Daoy (cell line): ENCODE measurements around the gene DDX28. TPM values are rescaled to one million over a fixed set of nuclear protein-coding genes. Genes with fewer than 3 reads are reported as not detected.

ENCODE experiments used
- DNase-seq: peaks from one replicate; pipeline ENCODE4 v3.0.0-alpha.2; 2015; ENCODE audit warnings: low read depth
- total RNA-seq: library from RNA; depleted of rRNA; stranded (reverse); fragments of >200 nt; shearing (Covaris generic); gene quantifications from 2 replicates; pipeline ENCODE4 v1.2.3, GENCODE V29; 2014; rRNA removed

DDX28 gene, protein sequence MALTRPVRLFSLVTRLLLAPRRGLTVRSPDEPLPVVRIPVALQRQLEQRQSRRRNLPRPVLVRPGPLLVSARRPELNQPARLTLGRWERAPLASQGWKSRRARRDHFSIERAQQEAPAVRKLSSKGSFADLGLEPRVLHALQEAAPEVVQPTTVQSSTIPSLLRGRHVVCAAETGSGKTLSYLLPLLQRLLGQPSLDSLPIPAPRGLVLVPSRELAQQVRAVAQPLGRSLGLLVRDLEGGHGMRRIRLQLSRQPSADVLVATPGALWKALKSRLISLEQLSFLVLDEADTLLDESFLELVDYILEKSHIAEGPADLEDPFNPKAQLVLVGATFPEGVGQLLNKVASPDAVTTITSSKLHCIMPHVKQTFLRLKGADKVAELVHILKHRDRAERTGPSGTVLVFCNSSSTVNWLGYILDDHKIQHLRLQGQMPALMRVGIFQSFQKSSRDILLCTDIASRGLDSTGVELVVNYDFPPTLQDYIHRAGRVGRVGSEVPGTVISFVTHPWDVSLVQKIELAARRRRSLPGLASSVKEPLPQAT
- 7.1 and 8.6 TPM in 2 replicates for total RNA-seq

GRCh38 chr16:68022728-68023537 lies at the start of gene DDX28, which contains the start of gene DUS2:
Gene DDX28 (minus strand): TSS chr16:68023232. CDS start chr16:68023202, 30 bp downstream.
Gene DUS2 (plus strand): TSS chr16:68023284. CDS start chr16:68038024, 14,740 bp downstream.
- peak; percentile 94 for DNase-seq

DNA sequence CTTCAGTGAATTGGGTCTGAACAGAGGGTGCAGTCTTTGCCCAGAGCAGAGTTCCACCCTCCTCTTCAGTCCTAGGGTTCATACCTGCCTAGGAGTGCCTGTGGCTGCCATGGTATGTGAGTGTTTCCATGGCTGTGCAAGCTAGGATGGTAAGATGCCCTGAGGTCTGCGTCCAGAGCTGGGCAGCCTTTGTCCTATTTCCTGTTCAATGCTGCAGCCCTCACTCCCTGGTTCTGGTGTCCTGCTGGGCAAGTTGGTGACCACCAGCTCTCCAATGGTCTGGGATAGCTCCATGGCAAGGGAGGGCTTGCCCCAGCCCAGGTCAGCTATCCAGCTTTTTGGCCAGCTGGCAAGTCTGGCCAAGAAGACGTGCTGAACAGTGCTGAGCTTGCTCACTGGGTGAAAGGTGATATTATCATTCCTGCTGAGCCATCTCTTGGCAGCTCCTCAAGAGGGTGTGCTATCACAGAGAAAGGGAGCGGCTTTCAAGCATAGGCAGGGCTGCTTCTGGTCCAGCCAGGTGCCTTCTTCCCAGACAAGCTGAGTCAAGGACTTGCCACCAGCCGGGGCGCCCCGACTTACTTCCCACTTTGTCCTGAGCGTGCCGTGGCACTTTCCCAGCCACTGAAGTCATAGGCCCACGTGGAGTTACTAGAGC lies 49.1 kb upstream of the DDX28 start:
- peak; percentile 10 for DNase-seq

GRCh38 chr16:68071518-68071901 lies 48.5 kb upstream of the DDX28 start:
- no peak for DNase-seq

DNA sequence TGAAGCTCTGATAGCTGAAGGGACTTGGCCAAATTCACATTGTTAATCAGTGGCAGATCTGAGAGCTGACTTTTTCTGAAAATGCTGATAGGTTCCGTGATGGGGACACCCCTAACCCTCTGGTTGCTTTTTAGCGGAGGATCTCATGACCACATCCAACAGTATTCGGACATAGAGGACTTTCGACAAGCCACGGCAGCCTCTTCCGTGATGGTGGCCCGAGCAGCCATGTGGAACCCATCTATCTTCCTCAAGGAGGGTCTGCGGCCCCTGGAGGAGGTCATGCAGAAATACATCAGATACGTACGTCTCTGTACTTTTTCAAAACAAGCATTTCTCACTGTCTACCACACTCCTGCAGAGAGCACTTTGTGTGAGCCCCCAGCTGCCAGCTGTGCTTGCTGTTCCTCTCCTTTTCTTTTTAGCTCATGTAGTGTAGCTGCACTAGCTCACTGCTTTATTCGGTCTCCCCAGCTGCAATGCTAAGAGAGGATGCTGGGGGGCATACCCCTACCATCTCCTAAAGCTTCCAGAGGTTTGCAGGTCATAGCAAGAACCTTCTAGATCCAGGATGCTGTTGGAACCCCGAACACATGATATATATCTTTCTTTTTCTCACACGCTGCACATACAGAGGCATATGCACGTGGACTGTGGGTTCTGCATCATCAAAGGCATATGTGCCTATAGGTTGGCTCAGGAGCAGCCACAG lies 47.9 kb upstream of the DDX28 start:
- no peak for DNase-seq

DNA sequence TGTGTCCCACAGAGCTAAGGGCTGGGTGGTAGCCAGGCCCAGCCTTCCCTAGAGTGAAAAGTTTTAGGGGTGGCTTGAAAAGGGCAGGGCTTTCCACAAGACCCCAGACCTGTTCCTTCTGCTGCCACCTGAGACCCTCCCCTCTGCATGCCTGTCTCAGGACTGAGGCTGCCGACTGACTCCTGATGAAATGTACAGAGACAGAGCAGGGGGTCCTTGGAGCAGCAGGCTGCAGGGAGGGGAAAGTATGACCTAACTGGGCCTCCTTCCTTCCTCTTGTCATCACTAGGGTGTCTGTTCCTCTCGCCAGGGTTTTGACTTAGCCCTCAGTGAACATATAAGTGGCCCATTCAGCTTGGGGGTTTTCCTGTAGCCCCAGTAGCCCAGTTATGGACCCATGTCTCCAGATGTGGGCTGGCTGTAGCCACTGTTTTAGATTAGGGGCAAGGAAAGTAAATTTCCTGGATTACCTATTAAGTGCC lies 47.3 kb upstream of the DDX28 start:
- no peak for DNase-seq

GRCh38 chr16:68069511-68070248 lies 46.6 kb upstream of the DDX28 start:
- DNase-seq: no peak

GRCh38 chr16:68068926-68069325 lies 45.9 kb upstream of the DDX28 start:
- no peak for DNase-seq

GRCh38 chr16:68066763-68067162 lies 43.7 kb upstream of the DDX28 start:
- no peak for DNase-seq

DNA sequence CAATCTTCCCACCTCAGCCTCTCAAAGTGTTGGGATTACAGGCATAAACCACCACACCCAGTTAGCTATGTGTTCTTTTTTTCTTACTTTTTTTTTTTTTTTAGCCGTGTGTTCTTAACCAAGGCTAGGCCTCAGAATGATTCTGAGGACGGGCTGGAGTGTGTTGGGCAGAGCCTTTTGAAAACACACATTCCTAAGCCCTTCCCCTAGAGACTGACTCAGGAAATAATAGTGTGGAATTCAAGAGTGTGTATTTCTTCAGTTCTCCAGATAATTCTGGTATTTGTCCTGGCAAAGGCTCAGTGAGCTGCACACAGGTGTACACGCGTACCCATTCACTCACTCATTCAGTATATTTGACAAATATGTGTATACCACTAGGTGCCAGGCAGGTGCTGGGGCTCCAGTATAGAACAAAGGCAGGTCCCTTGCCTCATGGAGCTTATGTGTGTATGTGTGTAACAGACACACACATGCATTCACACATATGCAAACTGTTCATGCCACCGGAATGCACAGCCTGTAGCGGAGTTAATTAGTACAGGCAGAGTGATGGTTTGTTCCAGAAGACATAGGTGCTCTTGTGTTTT lies 42.8 kb upstream of the DDX28 start:
- DNase-seq: peak; percentile 12

DNA sequence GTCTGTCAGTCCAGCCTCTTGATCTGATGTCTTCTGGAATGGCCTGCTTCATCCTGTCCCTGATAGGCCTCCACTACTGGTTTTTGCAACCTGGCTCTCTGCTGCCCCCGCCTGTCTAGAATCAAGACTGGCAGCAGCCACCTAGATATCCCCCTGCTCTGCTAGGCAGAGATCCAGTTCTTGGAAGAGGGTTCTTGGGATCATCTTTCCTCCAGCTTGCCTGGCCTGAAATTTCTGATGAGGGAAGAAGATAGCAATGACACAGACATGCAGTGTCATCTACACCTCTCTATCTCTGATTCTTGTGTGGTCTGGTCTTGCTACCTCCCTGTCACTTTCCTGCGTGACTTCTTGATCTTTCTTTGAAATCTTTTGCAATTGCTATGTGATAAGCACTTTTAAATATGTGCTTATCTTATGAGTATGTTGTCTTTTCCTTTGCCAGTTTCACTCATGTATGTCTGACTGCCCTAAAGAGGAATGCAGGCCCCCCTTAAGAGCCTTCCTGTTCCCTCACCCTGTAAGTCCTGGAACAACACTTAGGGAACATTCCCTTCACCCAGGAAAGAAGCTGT lies 41.8 kb upstream of the DDX28 start:
- DNase-seq: peak; percentile 67

GRCh38 chr16:68062910-68063393 lies 39.9 kb upstream of the DDX28 start:
- no peak for DNase-seq

GRCh38 chr16:68061396-68061795 lies 38.4 kb upstream of the DDX28 start:
- no peak for DNase-seq

DNA sequence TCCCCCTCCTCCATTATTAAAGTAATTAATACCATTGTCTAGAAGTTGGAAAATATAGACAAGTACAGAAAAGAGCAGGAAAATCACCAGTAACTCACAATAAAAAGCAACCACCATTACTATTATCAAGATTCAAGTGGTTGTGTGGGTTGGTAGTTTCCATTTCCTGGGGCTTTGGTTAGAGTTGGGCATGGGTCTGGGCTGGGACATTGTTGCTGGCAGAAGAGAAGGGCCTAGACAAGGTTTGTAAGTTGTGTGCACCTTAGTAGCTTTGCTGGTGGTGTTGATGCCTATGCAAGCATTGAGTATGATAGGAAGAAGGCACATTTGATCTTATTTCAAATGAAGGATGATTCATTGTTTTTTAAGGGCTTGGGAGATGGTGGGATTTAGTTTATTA lies 36.8 kb upstream of the DDX28 start:
- no peak for DNase-seq

DNA sequence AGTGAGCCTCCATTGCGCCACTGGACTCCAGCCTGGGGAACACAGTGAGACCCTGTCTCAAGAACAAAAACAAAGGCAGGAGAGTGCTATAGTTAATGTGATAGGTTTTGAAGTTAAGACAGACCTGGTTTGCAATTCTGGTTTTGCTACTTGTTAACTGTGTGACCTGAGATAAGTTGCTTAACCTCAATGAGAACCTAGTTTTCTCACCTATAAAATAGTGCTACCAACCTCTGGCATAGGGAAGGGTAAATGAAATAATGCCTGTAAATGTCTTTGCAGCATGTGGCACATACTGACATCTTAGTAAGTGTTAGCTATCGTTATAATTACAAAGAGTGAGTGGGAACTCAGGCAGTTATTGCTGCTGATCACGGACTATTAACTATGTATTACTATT lies 32.4 kb upstream of the DDX28 start:
- no peak for DNase-seq

DNA sequence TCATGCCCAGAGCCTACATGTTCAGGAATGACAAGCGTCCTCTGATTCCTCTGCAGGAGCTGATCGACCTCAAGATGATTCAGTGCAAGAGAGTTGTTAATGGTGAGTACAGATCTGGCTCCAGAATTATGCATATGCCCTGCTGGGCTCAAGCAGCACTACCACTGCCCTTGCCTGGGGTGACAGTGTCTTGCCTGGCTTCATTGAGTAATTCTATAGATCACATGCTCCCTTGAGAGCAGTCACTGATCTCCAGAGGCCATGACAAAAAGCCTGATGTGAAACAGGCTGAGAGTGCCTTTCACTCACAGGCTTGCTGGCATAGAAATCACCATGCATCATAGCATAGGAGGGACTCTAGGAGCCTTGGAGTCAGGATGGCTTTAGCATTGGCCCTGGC lies 26.4 kb upstream of the DDX28 start:
- no peak for DNase-seq

DNA sequence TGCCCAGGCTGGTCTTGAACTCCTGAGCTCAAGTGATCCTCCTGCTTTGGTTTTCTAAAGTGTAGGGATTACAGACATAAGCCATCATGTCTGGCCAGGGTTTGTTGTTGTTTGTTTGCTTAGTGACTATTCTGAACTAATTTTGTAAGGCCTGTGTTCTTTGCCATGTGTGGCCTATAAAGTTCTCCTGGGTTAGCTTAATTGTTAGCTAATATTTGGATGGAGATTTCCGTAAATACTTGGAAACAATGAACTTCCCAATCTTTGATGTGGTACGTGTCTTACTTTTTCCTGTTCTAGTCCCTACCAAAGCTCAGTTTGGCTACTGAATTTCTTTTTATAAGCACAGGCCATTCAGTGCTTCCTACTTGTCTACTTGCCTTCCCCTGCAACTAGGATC lies 25.0 kb upstream of the DDX28 start:
- DNase-seq: no peak

DNA sequence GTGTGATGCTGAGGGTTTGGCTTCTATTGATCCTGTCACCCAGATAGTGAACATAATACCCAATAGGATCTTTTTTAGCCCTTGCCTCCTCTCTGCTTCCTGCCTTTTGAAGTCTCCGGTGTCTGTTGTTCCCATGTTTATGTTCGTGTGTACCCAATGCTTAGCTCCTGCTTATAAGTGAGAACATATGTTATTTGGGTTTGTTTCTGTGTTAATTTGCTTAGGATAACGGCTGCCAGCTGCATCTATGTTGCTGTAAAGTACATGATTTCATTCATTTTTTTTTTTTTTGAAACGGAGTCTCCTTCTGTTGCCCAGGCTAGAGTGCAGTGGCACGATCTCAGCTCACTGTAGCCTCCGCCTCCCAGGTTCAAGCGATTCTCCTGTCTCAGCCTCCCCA lies 23.1 kb upstream of the DDX28 start:
- no peak for DNase-seq

DNA sequence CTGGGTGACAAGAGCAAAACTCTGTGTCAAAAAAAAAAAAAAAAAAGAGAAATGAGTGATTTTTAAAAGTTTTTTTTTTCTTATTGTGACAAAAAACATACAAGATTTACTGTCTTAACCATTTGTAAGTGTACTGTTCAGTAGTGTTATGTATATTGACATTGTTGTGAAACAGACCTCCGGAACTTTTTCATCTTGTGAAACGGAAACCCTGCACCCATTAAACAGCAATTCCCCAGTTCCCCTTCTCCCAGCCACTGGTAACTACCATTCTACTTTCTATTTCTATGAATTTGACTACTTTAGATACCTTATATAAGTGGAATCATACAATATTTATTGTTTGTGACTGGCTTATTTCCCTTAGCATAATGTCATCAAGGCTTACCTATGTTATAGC lies 18.8 kb upstream of the DDX28 start:
- no peak for DNase-seq

DNA sequence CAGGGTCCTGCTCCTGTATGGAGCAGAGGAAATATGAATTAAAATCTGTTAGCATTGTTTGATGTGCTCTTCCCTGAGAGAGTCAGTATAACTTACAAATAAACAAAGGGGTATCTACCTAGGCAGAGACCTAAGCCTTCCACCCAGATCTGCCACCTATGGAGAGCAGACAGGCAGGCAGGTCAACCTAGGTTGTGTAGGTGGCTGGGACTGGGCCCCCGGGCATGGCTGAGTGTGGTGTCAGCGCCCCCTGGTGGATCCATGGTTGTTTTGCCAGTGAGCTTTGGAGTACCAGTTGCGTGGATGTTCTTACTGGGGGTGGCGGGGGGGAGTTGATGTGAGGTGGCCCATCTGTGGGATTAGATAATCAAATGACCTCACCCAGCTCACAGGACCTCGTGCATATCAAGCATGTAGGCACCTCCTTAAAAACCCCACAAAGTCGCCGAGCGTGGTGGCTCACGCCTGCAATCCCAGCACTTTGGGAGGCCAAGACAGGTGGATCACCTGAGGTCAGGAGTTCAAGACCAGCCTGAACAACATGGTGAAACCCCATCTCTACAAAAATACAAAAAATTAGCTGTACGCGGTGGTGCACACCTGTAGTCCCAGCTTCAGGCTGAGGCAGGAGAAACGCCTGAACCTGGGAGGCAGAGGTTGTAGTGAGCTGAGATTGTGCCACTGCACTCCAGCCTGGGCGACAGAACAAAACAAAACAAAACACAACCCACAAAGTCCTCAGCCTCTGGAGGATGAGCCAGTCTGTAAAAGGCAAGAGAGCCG lies 17.7 kb upstream of the DDX28 start:
- peak; percentile 73 for DNase-seq
